ENCODE data around the gene SMOC2. TPM values are rescaled to one million over a fixed set of nuclear protein-coding genes. Genes with fewer than 3 reads are reported as not detected.
"Not testable (repeated sequence)": the region's sequence is repeated elsewhere in the genome, so short reads cannot be mapped to it uniquely, and the experiment has no call there.

Gene SMOC2
- total RNA-seq, 4 donors from 2014 or later: 9.0 to 25.7 (median 15.2) TPM

DNA sequence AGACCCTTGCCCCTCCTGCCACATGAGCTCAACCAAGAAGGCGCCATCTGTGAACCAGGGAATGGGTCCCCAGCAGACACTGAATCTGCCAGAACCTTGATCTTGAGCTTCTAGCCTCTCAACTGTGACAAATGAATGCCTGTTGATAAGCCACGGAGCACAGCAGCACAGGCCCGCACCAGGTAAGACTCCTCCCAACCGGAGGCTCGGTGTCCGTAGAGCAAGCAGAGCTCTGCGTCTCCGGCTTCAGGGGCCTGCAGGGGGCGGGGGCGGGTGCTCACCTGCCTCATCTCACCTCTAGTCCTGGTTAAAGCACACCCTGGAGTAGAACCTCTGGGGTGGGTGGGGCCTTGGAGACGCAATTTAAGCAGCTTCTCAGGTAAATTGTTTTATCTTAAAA is 122.7 kb downstream of the SMOC2 start:
- no peak overlapping the region for H3K4me3 ChIP-seq (replicated peaks in 1 of 3)
- TF ChIP-seq, protein P1, sequence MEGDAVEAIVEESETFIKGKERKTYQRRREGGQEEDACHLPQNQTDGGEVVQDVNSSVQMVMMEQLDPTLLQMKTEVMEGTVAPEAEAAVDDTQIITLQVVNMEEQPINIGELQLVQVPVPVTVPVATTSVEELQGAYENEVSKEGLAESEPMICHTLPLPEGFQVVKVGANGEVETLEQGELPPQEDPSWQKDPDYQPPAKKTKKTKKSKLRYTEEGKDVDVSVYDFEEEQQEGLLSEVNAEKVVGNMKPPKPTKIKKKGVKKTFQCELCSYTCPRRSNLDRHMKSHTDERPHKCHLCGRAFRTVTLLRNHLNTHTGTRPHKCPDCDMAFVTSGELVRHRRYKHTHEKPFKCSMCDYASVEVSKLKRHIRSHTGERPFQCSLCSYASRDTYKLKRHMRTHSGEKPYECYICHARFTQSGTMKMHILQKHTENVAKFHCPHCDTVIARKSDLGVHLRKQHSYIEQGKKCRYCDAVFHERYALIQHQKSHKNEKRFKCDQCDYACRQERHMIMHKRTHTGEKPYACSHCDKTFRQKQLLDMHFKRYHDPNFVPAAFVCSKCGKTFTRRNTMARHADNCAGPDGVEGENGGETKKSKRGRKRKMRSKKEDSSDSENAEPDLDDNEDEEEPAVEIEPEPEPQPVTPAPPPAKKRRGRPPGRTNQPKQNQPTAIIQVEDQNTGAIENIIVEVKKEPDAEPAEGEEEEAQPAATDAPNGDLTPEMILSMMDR (IDR thresholded peaks at IDR 0.05): no peak
- TF ChIP-seq POLR2A (IDR thresholded peaks at IDR 0.05): no peak
- H3K4me1 ChIP-seq: no peaks in the 10 kb centered on the region
- DNase-seq: no peak
- H3K36me3 ChIP-seq: no peaks in the 10 kb centered on the region
- H3K27ac ChIP-seq: no peak overlapping the region
- H3K9me3 ChIP-seq: no peaks in the 10 kb centered on the region
- intact Hi-C loops (cut with DNase I): no loop called here
- H3K27me3 ChIP-seq: no peaks in the 10 kb centered on the region
- WGBS, 2 donors: 61 to 70% methylated on average over 4 to 11 of the region's 11 CpGs

DNA sequence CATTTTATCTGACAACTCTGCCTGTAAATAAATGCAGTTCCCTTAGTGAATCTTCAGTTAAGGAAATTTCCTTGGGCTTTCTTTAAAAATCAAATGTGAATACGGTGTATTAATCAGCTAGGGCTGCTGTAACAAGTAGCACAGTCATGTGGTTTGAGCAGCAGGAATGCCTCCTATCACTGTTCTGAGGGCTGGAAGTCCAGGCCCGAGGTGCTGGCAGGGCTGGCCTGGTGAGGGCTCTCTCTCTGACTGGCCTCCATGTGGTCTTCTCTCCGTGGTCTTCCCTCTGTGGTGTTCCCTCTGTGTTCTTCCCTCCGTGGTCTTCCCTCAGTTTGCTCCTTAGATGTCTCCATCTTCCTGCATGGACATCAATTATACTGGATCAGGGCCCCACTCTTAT is 124.1 kb downstream of the SMOC2 start:
- H3K36me3 ChIP-seq: no peaks in the 10 kb centered on the region
- TF ChIP-seq, protein P1 (IDR thresholded peaks at IDR 0.05): no peak
- TF ChIP-seq POLR2A (IDR thresholded peaks at IDR 0.05): no peak
- no peaks in the 10 kb centered on the region for H3K27me3 ChIP-seq
- intact Hi-C loops (cut with DNase I): no loop called here
- H3K4me3 ChIP-seq (replicated peaks in 1 of 3): no peak overlapping the region
- H3K9me3 ChIP-seq: no peaks in the 10 kb centered on the region
- DNase-seq: no peak
- no peak overlapping the region for H3K27ac ChIP-seq
- WGBS, 2 donors: 93 to 97% methylated on average over 4 of the region's 4 CpGs
- H3K4me1 ChIP-seq: no peaks in the 10 kb centered on the region

GRCh38 chr6:168570211-168570610 is 129.2 kb downstream of the SMOC2 start:
- no peak overlapping the region for H3K4me3 ChIP-seq (replicated peaks in 1 of 3)
- H3K9me3 ChIP-seq: no peaks in the 10 kb centered on the region
- no peaks in the 10 kb centered on the region for H3K36me3 ChIP-seq
- H3K27ac ChIP-seq: no peak overlapping the region
- DNase-seq: no peak
- TF ChIP-seq, protein P1 (IDR thresholded peaks at IDR 0.05): no peak
- no peak for TF ChIP-seq POLR2A (IDR thresholded peaks at IDR 0.05)
- peaks cover 7 to 9% of the 10 kb centered on the region in 2 donors for H3K4me1 ChIP-seq
- intact Hi-C loops (cut with DNase I): no loop called here
- no peaks in the 10 kb centered on the region for H3K27me3 ChIP-seq
- WGBS, 2 donors: 75 to 78% methylated on average over 11 of the region's 11 CpGs

DNA sequence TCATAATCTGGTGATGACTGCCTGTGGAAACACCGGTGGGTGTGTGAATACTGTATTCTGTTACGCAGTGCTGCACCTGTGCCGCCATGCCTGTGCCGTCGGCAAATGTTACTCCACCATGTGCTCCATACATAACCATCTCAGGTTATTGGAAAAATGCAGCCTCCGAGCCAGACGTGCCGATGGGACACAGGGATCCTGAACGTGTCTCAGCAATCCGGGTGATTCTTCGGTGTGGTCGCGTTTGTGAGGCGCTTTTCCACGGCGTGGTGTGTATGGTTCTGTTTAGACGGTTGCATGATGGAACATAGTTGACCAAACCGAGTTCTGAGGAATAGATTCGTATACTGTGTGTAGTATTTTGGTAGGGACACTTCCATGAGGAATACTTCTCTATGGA is 130.3 kb downstream of the SMOC2 start:
- Histone ChIP-seq H3K36me3 (no peaks in the 10 kb centered on the region), H3K27ac (no peak overlapping the region), H3K27me3 (no peaks in the 10 kb centered on the region), H3K4me1 (peaks cover 9 to 14% of the 10 kb centered on the region in 2 donors), H3K4me3 (replicated peaks in 1 of 3) (no peak overlapping the region), H3K9me3 (no peaks in the 10 kb centered on the region)
- DNase-seq: no peak
- intact Hi-C loops (cut with DNase I): no loop called here
- TF ChIP-seq, protein P1 (IDR thresholded peaks at IDR 0.05): no peak
- no peak for TF ChIP-seq POLR2A (IDR thresholded peaks at IDR 0.05)
- WGBS, 2 donors: 96 to 98% methylated on average over 19 of the region's 19 CpGs

- 88 to 91% methylated on average over 17 to 20 of the region's 28 CpGs for WGBS, 2 donors
- intact Hi-C loops (cut with DNase I); H3K4me3 ChIP-seq (replicated peaks in 1 of 3); H3K27ac ChIP-seq; H3K27me3 ChIP-seq; H3K9me3 ChIP-seq; H3K36me3 ChIP-seq; DNase-seq: not testable (repeated sequence)
- peaks cover 9 to 14% of the 10 kb centered on the region in 2 donors for H3K4me1 ChIP-seq
Observed at GRCh38 chr6:168573276-168573835, 132.4 kb downstream of the SMOC2 start.

All from thyroid gland (tissue), 4 donors.